ENCODE results near the gene TBX1. TPM values are rescaled to one million over a fixed set of nuclear protein-coding genes. Genes with fewer than 3 reads are reported as not detected.
A peak's percentile ranks its signal among the peaks of the same experiment; 100 is the strongest.

The TBX1 gene
- total RNA-seq, 1 donor, result not detected

DNA sequence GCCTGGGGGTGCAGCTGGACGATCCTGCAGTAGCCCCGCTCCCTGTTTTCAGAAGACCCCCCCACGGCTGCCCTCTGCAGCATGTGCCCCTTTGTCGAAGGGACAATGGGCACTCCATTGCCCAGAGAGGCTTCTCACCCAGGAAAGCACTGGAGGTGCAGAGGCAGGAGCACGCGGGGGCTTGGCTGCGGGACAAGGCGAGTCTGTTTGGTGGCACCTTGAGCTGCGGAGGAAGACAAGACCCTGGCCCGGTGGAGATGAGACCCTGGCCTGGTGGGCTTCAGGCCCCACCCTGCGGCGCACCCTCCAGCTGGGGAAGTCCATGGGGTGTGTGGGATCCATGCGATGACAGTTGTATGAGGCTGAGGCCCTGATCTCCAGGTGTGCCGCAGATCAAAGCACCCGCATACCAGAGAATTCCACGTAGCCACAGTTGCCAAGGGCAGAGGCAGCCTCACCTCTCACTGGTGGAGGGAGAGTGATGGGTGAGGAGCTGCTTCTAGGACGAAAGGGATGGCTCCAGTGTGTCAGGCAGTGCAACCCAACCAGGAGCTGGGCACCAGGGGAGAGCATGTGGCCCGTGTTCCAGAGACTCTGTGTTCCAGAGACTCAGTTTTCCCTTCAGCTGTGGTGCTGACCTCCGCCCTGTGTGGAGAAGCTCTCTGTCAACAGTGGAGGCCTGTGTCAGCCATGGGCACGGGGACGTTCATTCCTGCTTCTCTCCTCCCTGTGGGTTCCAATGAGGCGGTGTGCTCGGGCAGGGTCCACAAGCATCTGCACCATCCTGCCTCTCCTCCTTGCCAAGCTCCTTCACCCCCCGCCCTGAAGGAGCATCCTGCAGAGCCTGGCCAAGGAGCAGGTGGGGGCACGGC lies 10.0 kb downstream of the TBX1 start:
- H3K4me1 ChIP-seq (ENCODE audit: insufficient read depth, low read length), result no peaks in the 10 kb centered on the region
- H3K27me3 ChIP-seq (ENCODE audit: insufficient read depth, low read length), result peaks cover 20% of the 10 kb centered on the region
- H3K27ac ChIP-seq (ENCODE audit: low read depth, low read length), result no peak overlapping the region
- H3K36me3 ChIP-seq (ENCODE audit: insufficient read depth, low read length), result no peaks in the 10 kb centered on the region
- H2AFZ ChIP-seq (ENCODE audit: low read length), result no peak overlapping the region
- H4K20me1 ChIP-seq (ENCODE audit: insufficient read depth, low read length), result peaks cover 4% of the 10 kb centered on the region
- no peak overlapping the region for H3K4me2 ChIP-seq (ENCODE audit: insufficient read depth, low read length)
- TF ChIP-seq, protein P1, sequence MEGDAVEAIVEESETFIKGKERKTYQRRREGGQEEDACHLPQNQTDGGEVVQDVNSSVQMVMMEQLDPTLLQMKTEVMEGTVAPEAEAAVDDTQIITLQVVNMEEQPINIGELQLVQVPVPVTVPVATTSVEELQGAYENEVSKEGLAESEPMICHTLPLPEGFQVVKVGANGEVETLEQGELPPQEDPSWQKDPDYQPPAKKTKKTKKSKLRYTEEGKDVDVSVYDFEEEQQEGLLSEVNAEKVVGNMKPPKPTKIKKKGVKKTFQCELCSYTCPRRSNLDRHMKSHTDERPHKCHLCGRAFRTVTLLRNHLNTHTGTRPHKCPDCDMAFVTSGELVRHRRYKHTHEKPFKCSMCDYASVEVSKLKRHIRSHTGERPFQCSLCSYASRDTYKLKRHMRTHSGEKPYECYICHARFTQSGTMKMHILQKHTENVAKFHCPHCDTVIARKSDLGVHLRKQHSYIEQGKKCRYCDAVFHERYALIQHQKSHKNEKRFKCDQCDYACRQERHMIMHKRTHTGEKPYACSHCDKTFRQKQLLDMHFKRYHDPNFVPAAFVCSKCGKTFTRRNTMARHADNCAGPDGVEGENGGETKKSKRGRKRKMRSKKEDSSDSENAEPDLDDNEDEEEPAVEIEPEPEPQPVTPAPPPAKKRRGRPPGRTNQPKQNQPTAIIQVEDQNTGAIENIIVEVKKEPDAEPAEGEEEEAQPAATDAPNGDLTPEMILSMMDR (IDR thresholded peaks at IDR 0.05; ENCODE audit: extremely low read depth, low read depth, low read length), result no peak
- H3K4me3 ChIP-seq (ENCODE audit: insufficient read depth, low read length), result no peak overlapping the region
- H3K9me3 ChIP-seq (ENCODE audit: low read depth, low read length), result no peaks in the 10 kb centered on the region
- H3K79me2 ChIP-seq (ENCODE audit: insufficient read depth, low read length), result no peaks in the 10 kb centered on the region
- peak; percentile 73 for DNase-seq (ENCODE audit: insufficient read length, low spot score, missing footprints)

- no peak overlapping the region for H3K4me2 ChIP-seq (ENCODE audit: insufficient read depth, low read length)
- H3K79me2 ChIP-seq (ENCODE audit: insufficient read depth, low read length), result no peaks in the 10 kb centered on the region
- no peaks in the 10 kb centered on the region for H3K36me3 ChIP-seq (ENCODE audit: insufficient read depth, low read length)
These were observed 11.8 kb downstream of the TBX1 start for GRCh38 chr22:19772422-19772672.

GRCh38 chr22:19772673-19773469 lies 12.3 kb downstream of the TBX1 start:
- no peak overlapping the region for H3K27ac ChIP-seq (ENCODE audit: low read depth, low read length)
- H3K4me2 ChIP-seq (ENCODE audit: insufficient read depth, low read length), result no peak overlapping the region
- H3K4me1 ChIP-seq (ENCODE audit: insufficient read depth, low read length), result no peaks in the 10 kb centered on the region
- no peak overlapping the region for H2AFZ ChIP-seq (ENCODE audit: low read length)
- H3K27me3 ChIP-seq (ENCODE audit: insufficient read depth, low read length), result peaks cover 5% of the 10 kb centered on the region
- H4K20me1 ChIP-seq (ENCODE audit: insufficient read depth, low read length), result peaks cover 4% of the 10 kb centered on the region
- no peaks in the 10 kb centered on the region for H3K36me3 ChIP-seq (ENCODE audit: insufficient read depth, low read length)
- peak; percentile 77 for DNase-seq (ENCODE audit: insufficient read length, low spot score, missing footprints)
- H3K9me3 ChIP-seq (ENCODE audit: low read depth, low read length), result no peaks in the 10 kb centered on the region
- no peak overlapping the region for H3K4me3 ChIP-seq (ENCODE audit: insufficient read depth, low read length)
- TF ChIP-seq, protein P1 (IDR thresholded peaks at IDR 0.05; ENCODE audit: extremely low read depth, low read depth, low read length), result no peak
- H3K79me2 ChIP-seq (ENCODE audit: insufficient read depth, low read length), result no peaks in the 10 kb centered on the region

More at GRCh38 chr22:19772422-19772672, 11.8 kb downstream of the TBX1 start:
- H3K4me1 ChIP-seq (ENCODE audit: insufficient read depth, low read length), result no peaks in the 10 kb centered on the region
- H3K9me3 ChIP-seq (ENCODE audit: low read depth, low read length), result no peaks in the 10 kb centered on the region
- H3K27ac ChIP-seq (ENCODE audit: low read depth, low read length), result no peak overlapping the region
- peaks cover 10% of the 10 kb centered on the region for H3K27me3 ChIP-seq (ENCODE audit: insufficient read depth, low read length)
- TF ChIP-seq, protein P1 (IDR thresholded peaks at IDR 0.05; ENCODE audit: extremely low read depth, low read depth, low read length), result no peak
- no peak for DNase-seq (ENCODE audit: insufficient read length, low spot score, missing footprints)
- H3K4me3 ChIP-seq (ENCODE audit: insufficient read depth, low read length), result no peak overlapping the region
- H4K20me1 ChIP-seq (ENCODE audit: insufficient read depth, low read length), result peaks cover 4% of the 10 kb centered on the region
- no peak overlapping the region for H2AFZ ChIP-seq (ENCODE audit: low read length)

GRCh38 chr22:19773470-19774040 lies 13.0 kb downstream of the TBX1 start:
- Histone ChIP-seq H2AFZ (ENCODE audit: low read length) (no peak overlapping the region), H3K79me2 (ENCODE audit: insufficient read depth, low read length) (no peaks in the 10 kb centered on the region), H3K4me2 (ENCODE audit: insufficient read depth, low read length) (no peak overlapping the region), H3K36me3 (ENCODE audit: insufficient read depth, low read length) (no peaks in the 10 kb centered on the region), H3K27ac (ENCODE audit: low read depth, low read length) (no peak overlapping the region), H3K9me3 (ENCODE audit: low read depth, low read length) (no peaks in the 10 kb centered on the region), H3K27me3 (ENCODE audit: insufficient read depth, low read length) (peaks cover 2% of the 10 kb centered on the region), H3K4me1 (ENCODE audit: insufficient read depth, low read length) (no peaks in the 10 kb centered on the region), H4K20me1 (ENCODE audit: insufficient read depth, low read length) (peaks cover 4% of the 10 kb centered on the region), H3K4me3 (ENCODE audit: insufficient read depth, low read length) (no peak overlapping the region)
- peak; percentile 68 for DNase-seq (ENCODE audit: insufficient read length, low spot score, missing footprints)
- TF ChIP-seq, protein P1 (IDR thresholded peaks at IDR 0.05; ENCODE audit: extremely low read depth, low read depth, low read length), result no peak
